Measurements from ENCODE around the gene CCL11. TPM values are rescaled to one million over a fixed set of nuclear protein-coding genes. Genes with fewer than 3 reads are reported as not detected.

Gene CCL11
- total RNA-seq, 6 experiments from 2014 or later = 0.55 TPM; not detected in 5

DNA sequence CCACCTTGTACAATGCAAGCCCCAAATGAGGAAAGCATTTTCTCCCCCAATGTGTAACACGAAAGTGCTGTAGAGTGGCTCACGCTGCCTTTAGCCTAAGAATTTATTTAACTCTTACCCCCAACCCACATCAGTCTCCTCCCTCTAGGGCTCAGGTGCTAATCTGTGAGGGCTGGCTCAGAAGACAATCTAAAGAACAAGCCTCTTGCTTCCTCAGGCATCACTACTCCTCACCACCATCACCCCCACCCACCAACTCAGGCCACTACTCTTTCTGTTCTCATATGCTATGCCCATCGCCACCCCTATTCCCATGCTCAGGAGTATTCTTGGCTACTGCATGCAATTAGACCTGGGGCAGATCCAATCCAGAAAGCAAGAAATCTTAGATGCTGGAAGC is 34.4 kb upstream of the CCL11 start:
- WGBS (ENCODE audit: insufficient coverage, low coverage, low lambda C conversion rate, missing lambda C conversion rate) = 73% methylated on average over 3 of the region's 3 CpGs
- Histone ChIP-seq H3K4me1 (peaks cover 0 to 26% (median 4%) of the 10 kb centered on the region in 4 donors), H3K36me3 (no peaks in the 10 kb centered on the region), H3K4me3 (no peak overlapping the region), H3K27me3 (no peaks in the 10 kb centered on the region), H3K9me3 (no peaks in the 10 kb centered on the region), H3K27ac (no peak overlapping the region)
- ATAC-seq (no peak), DNase-seq (no peak)
- TF ChIP-seq, protein P1, sequence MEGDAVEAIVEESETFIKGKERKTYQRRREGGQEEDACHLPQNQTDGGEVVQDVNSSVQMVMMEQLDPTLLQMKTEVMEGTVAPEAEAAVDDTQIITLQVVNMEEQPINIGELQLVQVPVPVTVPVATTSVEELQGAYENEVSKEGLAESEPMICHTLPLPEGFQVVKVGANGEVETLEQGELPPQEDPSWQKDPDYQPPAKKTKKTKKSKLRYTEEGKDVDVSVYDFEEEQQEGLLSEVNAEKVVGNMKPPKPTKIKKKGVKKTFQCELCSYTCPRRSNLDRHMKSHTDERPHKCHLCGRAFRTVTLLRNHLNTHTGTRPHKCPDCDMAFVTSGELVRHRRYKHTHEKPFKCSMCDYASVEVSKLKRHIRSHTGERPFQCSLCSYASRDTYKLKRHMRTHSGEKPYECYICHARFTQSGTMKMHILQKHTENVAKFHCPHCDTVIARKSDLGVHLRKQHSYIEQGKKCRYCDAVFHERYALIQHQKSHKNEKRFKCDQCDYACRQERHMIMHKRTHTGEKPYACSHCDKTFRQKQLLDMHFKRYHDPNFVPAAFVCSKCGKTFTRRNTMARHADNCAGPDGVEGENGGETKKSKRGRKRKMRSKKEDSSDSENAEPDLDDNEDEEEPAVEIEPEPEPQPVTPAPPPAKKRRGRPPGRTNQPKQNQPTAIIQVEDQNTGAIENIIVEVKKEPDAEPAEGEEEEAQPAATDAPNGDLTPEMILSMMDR (IDR thresholded peaks at IDR 0.05) = no peak
- TF ChIP-seq POLR2A (IDR thresholded peaks at IDR 0.05) = no peak
- intact Hi-C loops (cut with DNase I) = no loop called here

GRCh38 chr17:34252095-34252443 is 33.5 kb upstream of the CCL11 start:
- no peaks in the 10 kb centered on the region for H3K36me3 ChIP-seq
- DNase-seq = no peak
- 44% methylated on average over 5 of the region's 5 CpGs for WGBS (ENCODE audit: insufficient coverage, low coverage, low lambda C conversion rate, missing lambda C conversion rate)
- TF ChIP-seq, protein P1 (IDR thresholded peaks at IDR 0.05) = no peak
- no peak for TF ChIP-seq POLR2A (IDR thresholded peaks at IDR 0.05)
- no peaks in the 10 kb centered on the region for H3K9me3 ChIP-seq
- peak overlapping the region in 1 of 3 donors; percentile 43 for H3K27ac ChIP-seq
- intact Hi-C loops (cut with DNase I) = no loop called here
- peak; percentile 9 to 30 (median 23) for ATAC-seq
- H3K4me3 ChIP-seq = no peak overlapping the region
- H3K4me1 ChIP-seq = peaks cover 0 to 26% (median 4%) of the 10 kb centered on the region in 4 donors
- H3K27me3 ChIP-seq = no peaks in the 10 kb centered on the region

DNA sequence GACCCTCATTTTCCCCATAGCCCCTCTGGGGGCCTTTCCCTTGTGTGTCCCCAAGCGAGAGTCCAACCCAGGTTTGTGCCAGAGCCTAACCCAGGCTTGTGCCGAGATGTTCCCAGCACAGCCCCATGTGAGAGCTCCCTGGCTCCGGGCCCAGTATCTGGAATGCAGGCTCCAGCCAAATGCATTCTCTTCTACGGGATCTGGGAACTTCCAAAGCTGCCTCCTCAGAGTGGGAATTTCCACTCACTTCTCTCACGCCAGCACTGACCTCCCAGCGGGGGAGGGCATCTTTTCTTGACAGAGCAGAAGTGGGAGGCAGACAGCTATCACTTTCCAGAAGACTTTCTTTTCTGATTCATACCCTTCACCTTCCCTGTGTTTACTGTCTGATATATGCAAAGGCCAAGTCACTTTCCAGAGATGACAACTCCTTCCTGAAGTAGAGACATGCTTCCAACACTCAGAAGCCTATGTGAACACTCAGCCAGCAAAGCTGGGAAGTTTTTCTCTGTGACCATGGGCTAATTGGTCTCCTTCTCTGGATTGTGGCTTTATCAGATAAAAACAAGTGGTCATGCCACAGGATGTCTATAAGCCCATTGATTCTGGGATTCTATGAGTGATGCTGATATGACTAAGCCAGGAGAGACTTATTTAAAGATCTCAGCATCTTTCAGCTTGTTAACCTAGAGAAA is 33.0 kb upstream of the CCL11 start:
- peak; percentile 83 to 88 (median 84) for ATAC-seq
- TF ChIP-seq, protein P1 (IDR thresholded peaks at IDR 0.05) = no peak
- no peak for TF ChIP-seq POLR2A (IDR thresholded peaks at IDR 0.05)
- H3K27ac ChIP-seq = peak overlapping the region; percentile 1 to 43 (median 26)
- H3K4me1 ChIP-seq = peaks cover 0 to 24% (median 4%) of the 10 kb centered on the region in 4 donors
- WGBS (ENCODE audit: insufficient coverage, low coverage, low lambda C conversion rate, missing lambda C conversion rate) = 8% methylated on average over 2 of the region's 6 CpGs
- no peak overlapping the region for H3K4me3 ChIP-seq
- H3K9me3 ChIP-seq = no peaks in the 10 kb centered on the region
- intact Hi-C loops (cut with DNase I) = no loop called here
- peak; percentile 86 to 90 (median 88) for DNase-seq
- no peaks in the 10 kb centered on the region for H3K36me3 ChIP-seq
- no peaks in the 10 kb centered on the region for H3K27me3 ChIP-seq

DNA sequence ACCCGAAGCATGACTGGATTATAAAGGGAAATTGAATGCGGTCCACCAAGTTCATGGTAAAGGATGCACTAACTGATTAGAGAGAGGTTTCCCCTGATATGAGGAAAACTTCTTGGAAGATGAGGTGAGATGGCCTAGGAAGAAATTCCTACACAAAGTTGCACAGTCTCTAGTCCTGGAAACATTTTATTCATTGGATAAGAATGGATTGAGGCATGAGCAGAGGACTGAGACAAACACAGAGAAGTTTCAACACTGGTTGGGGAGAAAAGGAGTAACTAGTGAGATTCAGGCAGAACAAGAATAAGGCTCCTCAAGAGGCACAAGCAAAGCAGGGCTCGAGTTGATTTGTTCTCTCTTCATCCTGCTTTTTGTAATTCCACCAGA is 32.4 kb upstream of the CCL11 start:
- no peak for ATAC-seq
- TF ChIP-seq POLR2A (IDR thresholded peaks at IDR 0.05) = no peak
- TF ChIP-seq, protein P1 (IDR thresholded peaks at IDR 0.05) = no peak
- 56% methylated on average over 3 of the region's 3 CpGs for WGBS (ENCODE audit: insufficient coverage, low coverage, low lambda C conversion rate, missing lambda C conversion rate)
- H3K9me3 ChIP-seq = no peaks in the 10 kb centered on the region
- H3K4me3 ChIP-seq = no peak overlapping the region
- DNase-seq = no peak
- peaks cover 0 to 22% (median 4%) of the 10 kb centered on the region in 4 donors for H3K4me1 ChIP-seq
- intact Hi-C loops (cut with DNase I) = no loop called here
- H3K27me3 ChIP-seq = no peaks in the 10 kb centered on the region
- H3K27ac ChIP-seq = peak overlapping the region; percentile 10 to 43 (median 26)
- no peaks in the 10 kb centered on the region for H3K36me3 ChIP-seq
